GM20000 (cell line): ENCODE results near the gene ATG5.

Experiments
- DNase-seq: peaks from one replicate; pipeline ENCODE4 v3.0.0; 2012; ENCODE audit warnings: low spot score
- CTCF ChIP-seq: IDR thresholded peaks from 2 replicates; pipeline ENCODE4 v1.5.1; 2012; ENCODE audit warnings: mild to moderate bottlenecking, control low read depth; ENCODE audit errors: extremely low read depth, missing control alignments

Gene ATG5

DNA sequence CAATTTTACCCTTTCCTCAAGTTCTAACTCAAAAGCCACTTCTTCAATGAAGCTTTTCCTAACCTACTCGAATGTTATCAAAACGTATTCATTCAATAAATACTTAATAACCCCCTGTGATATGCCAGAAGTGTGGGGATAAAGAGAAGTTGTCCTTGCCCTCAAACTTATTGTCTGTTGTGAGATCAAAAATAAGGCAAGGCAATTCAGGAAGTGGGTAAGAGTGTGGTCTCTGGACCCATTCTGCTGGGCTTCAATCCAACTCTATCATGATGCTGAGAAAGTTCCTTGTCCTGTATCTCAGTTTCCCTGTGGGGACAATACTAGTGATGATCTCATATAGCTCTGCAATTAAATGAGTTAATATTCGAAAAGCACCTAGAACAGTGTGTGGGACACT is 146.7 kb downstream of the ATG5 start:
- no peak for TF ChIP-seq CTCF
- DNase-seq = no peak

GRCh38 chr6:106177786-106178185 is 147.8 kb downstream of the ATG5 start:
- no peak for DNase-seq
- TF ChIP-seq CTCF = no peak

- no peak for DNase-seq
- no peak for TF ChIP-seq CTCF
Measured at GRCh38 chr6:106173124-106173879, 152.3 kb downstream of the ATG5 start.

GRCh38 chr6:106170030-106170791 is 155.3 kb downstream of the ATG5 start:
- TF ChIP-seq CTCF = no peak
- no peak for DNase-seq

- TF ChIP-seq CTCF = no peak
- no peak for DNase-seq
Measured at GRCh38 chr6:106169517-106169916, 156.0 kb downstream of the ATG5 start.

- no peak for TF ChIP-seq CTCF
- no peak for DNase-seq
Measured at GRCh38 chr6:106168097-106168888, 157.3 kb downstream of the ATG5 start.
